H1 (cell line): ENCODE measurements around the gene TAPBPL. TPM values are rescaled to one million over a fixed set of nuclear protein-coding genes. Genes with fewer than 3 reads are reported as not detected.

Source experiments
- ATF2 ChIP-seq: IDR thresholded peaks from 2 replicates; pipeline ENCODE4 v1.6.1; 2012; ENCODE audit warnings: low read length, inconsistent platforms
- BCL11A ChIP-seq, 2 experiments: IDR thresholded peaks; one replicate each; pipeline ENCODE4 v1.6.1; 2011; ENCODE audit warnings: low read depth in 2 of 2, low read length in 2 of 2, mild to moderate bottlenecking in 2 of 2
- CBX5 ChIP-seq: fragments of 300-800, 300-1000 bp; sonication (generic); IDR thresholded peaks from 2 replicates; pipeline ENCODE4 v1.7.1; 2016; ENCODE audit warnings: antibody characterized with exemption, low read length, low read depth
- CHD1 ChIP-seq: IDR thresholded peaks from 2 replicates; pipeline ENCODE4 v1.6.1; 2012; ENCODE audit warnings: low read depth, low read length, improper control_type of control experiment
- CREB1 ChIP-seq: IDR thresholded peaks from 2 replicates; pipeline ENCODE4 v1.6.1; 2012; ENCODE audit warnings: inconsistent platforms
- CTCF ChIP-seq, 3 experiments: IDR thresholded peaks; 1 replicate in 2 of 3; 2 replicates in 1 of 3; pipeline versions ENCODE4 v1.5.1 to v1.6.1; 2011; ENCODE audit warnings: low read length in 3 of 3, mild to moderate bottlenecking in 3 of 3, inconsistent platforms in 2 of 3, low read depth in 1 of 3, moderate library complexity in 1 of 3; ENCODE audit not compliant: insufficient read depth in 1 of 3; ENCODE audit errors: control extremely low read depth in 1 of 3
- EZH2 ChIP-seq: fragments of 200-600 bp; sonication (generic); IDR thresholded peaks from 2 replicates; pipeline ENCODE4 v1.7.1; 2012; ENCODE audit warnings: low read depth, mild to moderate bottlenecking, moderate library complexity, low read length, inconsistent platforms; ENCODE audit not compliant: severe bottlenecking
- GTF2F1 ChIP-seq: IDR thresholded peaks from 2 replicates; pipeline ENCODE4 v1.6.1; 2012; ENCODE audit warnings: low read depth, low read length, improper control_type of control experiment, borderline replicate concordance
- JUN ChIP-seq: IDR thresholded peaks from 2 replicates; pipeline ENCODE4 v1.6.1; 2011; ENCODE audit warnings: low read depth, mild to moderate bottlenecking, improper control_type of control experiment, low read length
- KDM1A ChIP-seq: fragments of 200-600, 300-600 bp; sonication (generic); IDR thresholded peaks from 2 replicates; pipeline ENCODE4 v1.7.1; 2016; ENCODE audit warnings: mild to moderate bottlenecking, low read length, borderline replicate concordance
- KDM4A ChIP-seq: IDR thresholded peaks from one replicate; pipeline ENCODE4 v1.7.1; 2012; ENCODE audit warnings: low read depth, mild to moderate bottlenecking, moderate library complexity, low read length, inconsistent platforms; ENCODE audit not compliant: severe bottlenecking
- MAFK ChIP-seq: IDR thresholded peaks from 2 replicates; pipeline ENCODE4 v1.6.1; 2012; ENCODE audit warnings: low read depth, mild to moderate bottlenecking, improper control_type of control experiment, low read length
- NANOG ChIP-seq: IDR thresholded peaks from 2 replicates; pipeline ENCODE4 v1.6.1; 2011; ENCODE audit warnings: low read length, low read depth, mild to moderate bottlenecking, inconsistent platforms; ENCODE audit not compliant: insufficient read depth, poor library complexity, severe bottlenecking
- SIN3A ChIP-seq, 2 experiments: IDR thresholded peaks in 1 of 2; conservative IDR thresholded peaks in 1 of 2; 2 replicates each; pipeline ENCODE4 v1.6.1; 2011 to 2012; ENCODE audit warnings: low read length in 2 of 2, improper control_type of control experiment in 1 of 2, low read depth in 1 of 2, mild to moderate bottlenecking in 1 of 2
- SIRT6 ChIP-seq: IDR thresholded peaks from one replicate; pipeline ENCODE4 v1.7.1; 2012; ENCODE audit warnings: low read length, inconsistent platforms
- TAF1 ChIP-seq: IDR thresholded peaks from 2 replicates; pipeline ENCODE4 v1.6.1; 2011; ENCODE audit warnings: mild to moderate bottlenecking, low read depth, low read length
- TCF12 ChIP-seq: IDR thresholded peaks from 2 replicates; pipeline ENCODE4 v1.6.1; 2011; ENCODE audit warnings: low read depth, mild to moderate bottlenecking, low read length
- USF2 ChIP-seq: IDR thresholded peaks from 2 replicates; pipeline ENCODE4 v1.6.1; 2011; ENCODE audit warnings: low read length, improper control_type of control experiment
- polyA plus RNA-seq, 7 experiments: library from polyadenylated mRNA; depleted of rRNA in 3 of 7; stranded (reverse) in 5 of 7; unstranded in 2 of 7; fragments of >200 nt in 5 of 7; fragments of 200-250 nt in 2 of 7; gene quantifications; 1 replicate in 5 of 7; 2 replicates in 1 of 7; 4 replicates in 1 of 7; pipeline versions ENCODE4 v1.2.1 to v1.2.3, GENCODE V29; 2011 to 2013; ENCODE audit warnings: missing spikeins in 2 of 7, mixed read lengths in 2 of 7
- total RNA-seq: library from RNA; stranded (reverse); fragmentation: NEBNext Ultra II Directional; extraction: Animal tissue kit (Norgen Biotek cat#: 25700); gene quantifications from 2 replicates; pipeline ENCODE4 v1.2.1, GENCODE V29; 2021

The TAPBPL gene
- total and polyA plus RNA-seq, 2 of the 8 experiments (the other 6 are each of a cell fraction or from before 2014, with no cell fraction given), result 0.61 to 1.5 TPM

GRCh38 chr12:6423267-6424007 is 28.4 kb upstream of the TAPBPL start (continued):
- TF ChIP-seq CTCF (IDR thresholded peaks at IDR 0.05; ENCODE audit: control extremely low read depth in 1 of 3, insufficient read depth in 1 of 3, low read depth in 1 of 3, low read length in 3 of 3), result peak; percentile 84 to 96 (median 95)
- TF ChIP-seq JUN, result no peak
- TF ChIP-seq SIRT6, result no peak
- no peak for TF ChIP-seq ATF2
- TF ChIP-seq EZH2, result no peak
- TF ChIP-seq MAFK, result no peak
- no peak for TF ChIP-seq BCL11A (IDR thresholded peaks at IDR 0.05; ENCODE audit: low read depth in 2 of 2, low read length in 2 of 2)
- TF ChIP-seq CREB1, result 0 out of 2 replicates have a peak, but pooled peaks have one; percentile 30
- no peak for TF ChIP-seq CHD1
- TF ChIP-seq SIN3A (conservative IDR thresholded peaks at IDR 0.05 in 1 of 2, IDR thresholded peaks at IDR 0.05 in 1 of 2; ENCODE audit: low read depth in 1 of 2, low read length in 2 of 2), result 0 out of 4 replicates have a peak, but pooled peaks of 1 of the 2 experiments have one; percentile 38
- 0 out of 2 replicates have a peak, but pooled peaks have one; percentile 11 for TF ChIP-seq TAF1
- no peak for TF ChIP-seq KDM1A
- no peak for TF ChIP-seq GTF2F1
- TF ChIP-seq TCF12, result no peak
- peak; percentile 20; the same call in 1 of the 2 replicates for TF ChIP-seq USF2
- TF ChIP-seq NANOG, result peak; percentile 7
- no peak for TF ChIP-seq CBX5
- TF ChIP-seq KDM4A, result no peak
